Loucy (cell line): ENCODE results near the gene NR2F2.

Experiments used
- CTCF ChIP-seq: fragments of 200-600 bp; sonication (generic); conservative IDR thresholded peaks from 2 replicates; pipeline ENCODE4 v1.5.1; 2014; ENCODE audit warnings: mild to moderate bottlenecking, antibody characterized with exemption, low read length
- EZH2phosphoT487 ChIP-seq: fragments of 200-600 bp; IDR thresholded peaks from 2 replicates; pipeline ENCODE4 v1.6.1; 2018; ENCODE audit warnings: antibody characterized with exemption, mild to moderate bottlenecking, moderate library complexity, borderline replicate concordance

GRCh38 chr15:96312641-96313335 lies 17.7 kb upstream of the NR2F2 start:
- TF ChIP-seq CTCF (no peak), EZH2phosphoT487 (no peak)
